ENCODE measurements around the gene SNTA1. TPM values are rescaled to one million over a fixed set of nuclear protein-coding genes. Genes with fewer than 3 reads are reported as not detected.
A peak's percentile ranks its signal among the peaks of the same experiment; 100 is the strongest.

SNTA1 gene
- polyA plus RNA-seq, 1 of the 3 experiments (the other 2 are of a cell fraction): 11.2 TPM

DNA sequence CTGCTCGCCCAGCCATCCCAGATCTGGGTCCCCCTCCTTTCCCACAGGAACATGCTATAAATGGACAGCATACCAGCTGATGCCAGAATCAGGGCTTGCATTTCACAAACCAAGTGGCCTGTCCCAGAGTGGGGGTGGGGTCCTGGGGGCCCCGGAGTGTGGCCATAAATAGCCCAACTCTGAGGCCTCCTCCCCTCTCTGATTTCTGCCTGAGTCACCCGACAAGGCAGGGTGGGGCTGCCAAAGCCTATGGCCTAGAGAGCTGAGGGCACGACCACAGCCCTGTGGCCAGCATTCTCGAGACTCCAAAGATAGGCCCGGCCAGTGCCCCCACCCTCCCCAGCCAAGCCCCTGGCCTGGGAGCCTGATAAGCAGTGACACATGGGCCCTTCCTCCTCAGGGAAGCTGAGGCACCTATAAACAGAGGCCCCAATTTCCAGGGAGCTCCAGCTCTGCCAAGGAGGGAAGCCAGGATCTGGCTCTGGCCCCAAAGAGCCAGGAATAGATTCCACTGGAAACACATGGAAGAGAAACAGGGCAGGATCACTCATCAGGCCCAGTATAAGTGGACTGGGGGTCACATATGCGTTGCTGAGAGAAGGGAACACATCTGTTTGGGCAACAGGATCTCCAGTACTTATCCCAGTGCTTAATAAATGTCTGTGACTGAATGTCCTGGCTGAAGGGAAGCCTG lies 20.3 kb downstream of the SNTA1 start:
- H3K4me1 ChIP-seq (ENCODE audit: control insufficient read depth in 1 of 2, insufficient read depth in 2 of 2, low read depth in 1 of 2, low read length in 1 of 2): peaks cover 0 to 5% of the 10 kb centered on the region in 2 experiments; a peak in 1 of 4 replicates
- H4K20me1 ChIP-seq (ENCODE audit: insufficient read depth): no peaks in the 10 kb centered on the region
- H3K27me3 ChIP-seq (ENCODE audit: insufficient read depth): no peaks in the 10 kb centered on the region
- DNase-seq: no peak
- POLR2A ChIA-PET: no interaction called here
- peak overlapping the region in 1 of 2 experiments; percentile 51; a peak in 1 of 4 replicates for H3K27ac ChIP-seq (ENCODE audit: low read depth in 2 of 2, low read length in 1 of 2)
- peak overlapping the region; percentile 46; the same call in 1 of the 2 replicates for H2AFZ ChIP-seq (ENCODE audit: low read depth)
- H3K36me3 ChIP-seq (replicated peaks in 1 of 2; ENCODE audit: control insufficient read depth in 1 of 2, insufficient read depth in 2 of 2, low read length in 1 of 2): no peaks in the 10 kb centered on the region
- no peaks in the 10 kb centered on the region for H3K9me3 ChIP-seq
- H3K4me3 ChIP-seq (ENCODE audit: low read depth in 2 of 2, low read length in 1 of 2): no peak overlapping the region
- H3K9me2 ChIP-seq: no peaks in the 10 kb centered on the region
- H3K9ac ChIP-seq: peak overlapping the region; percentile 21; the same call in 1 of the 2 replicates
- no peaks in the 10 kb centered on the region for H3K79me2 ChIP-seq (ENCODE audit: insufficient read depth)
- H3K4me2 ChIP-seq: no peak overlapping the region
- CTCF ChIA-PET: interaction anchor here (0.9 kb wide), 1 partner anchor 34 kb away, joined by 3 read pairs; no protein-coding TSS in a partner anchor
- TF ChIP-seq MEF2A (IDR thresholded peaks at IDR 0.05; ENCODE audit: borderline replicate concordance, low read depth): peak; percentile 26; the same call in 1 of the 2 replicates
- TF ChIP-seq, protein P1, sequence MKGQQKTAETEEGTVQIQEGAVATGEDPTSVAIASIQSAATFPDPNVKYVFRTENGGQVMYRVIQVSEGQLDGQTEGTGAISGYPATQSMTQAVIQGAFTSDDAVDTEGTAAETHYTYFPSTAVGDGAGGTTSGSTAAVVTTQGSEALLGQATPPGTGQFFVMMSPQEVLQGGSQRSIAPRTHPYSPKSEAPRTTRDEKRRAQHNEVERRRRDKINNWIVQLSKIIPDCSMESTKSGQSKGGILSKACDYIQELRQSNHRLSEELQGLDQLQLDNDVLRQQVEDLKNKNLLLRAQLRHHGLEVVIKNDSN (IDR thresholded peaks at IDR 0.05; ENCODE audit: borderline replicate concordance, low read depth): no peak
- no peaks in the 10 kb centered on the region for H3F3A ChIP-seq (replicated peaks; ENCODE audit: insufficient read depth)
- 78% methylated on average over 3 of the region's 7 CpGs for WGBS (ENCODE audit: low lambda C conversion rate)

DNA sequence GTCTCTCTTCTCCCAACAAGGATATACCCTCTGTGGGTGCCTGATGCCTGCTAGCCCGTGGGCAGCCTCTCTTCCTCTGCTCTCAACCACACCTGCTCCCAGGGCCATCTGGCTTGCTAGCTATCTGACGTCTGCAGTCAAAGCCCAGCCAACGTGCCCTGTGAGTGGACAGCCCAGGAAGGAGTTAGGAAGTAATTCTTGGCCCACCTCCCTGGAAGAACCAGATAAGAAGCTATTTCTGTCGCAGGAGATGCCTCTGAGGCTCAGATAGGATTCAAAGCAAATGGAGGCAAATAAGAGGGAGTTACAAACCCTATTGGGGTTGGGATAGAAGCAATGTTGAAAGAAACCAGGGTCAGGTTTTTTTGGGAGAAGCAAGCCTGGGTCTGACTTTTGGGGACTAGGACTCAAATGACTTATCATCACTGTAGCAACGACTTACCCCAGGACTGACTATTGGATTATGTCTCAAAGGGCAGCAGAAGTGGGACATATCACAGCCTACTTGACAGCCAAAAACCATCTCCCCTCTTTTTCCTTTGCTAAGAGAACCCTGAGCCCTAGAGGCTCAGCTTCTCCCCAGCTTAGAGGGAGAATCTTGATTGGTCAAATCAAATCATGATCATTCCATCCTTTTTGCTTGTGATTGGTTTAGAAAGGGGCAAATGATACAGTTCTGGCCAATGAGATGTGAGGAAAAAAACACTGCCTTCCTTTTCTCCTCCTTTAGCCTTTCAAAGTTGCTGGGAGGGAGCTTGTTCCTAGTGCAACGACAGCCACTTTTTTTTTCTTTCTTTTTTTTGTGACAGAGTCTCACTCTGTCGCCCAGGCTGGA lies 24.2 kb downstream of the SNTA1 start:
- H3K4me3 ChIP-seq (ENCODE audit: low read depth in 2 of 2, low read length in 1 of 2): no peak overlapping the region
- H3K27me3 ChIP-seq (ENCODE audit: insufficient read depth): no peaks in the 10 kb centered on the region
- TF ChIP-seq NFIC (IDR thresholded peaks at IDR 0.05; ENCODE audit: borderline replicate concordance): no peak
- peak; percentile 34; the same call in 1 of the 2 replicates for TF ChIP-seq MXI1 (IDR thresholded peaks at IDR 0.05; ENCODE audit: low read depth, low read length)
- no peak overlapping the region for H2AFZ ChIP-seq (ENCODE audit: low read depth)
- no peaks in the 10 kb centered on the region for H3K36me3 ChIP-seq (replicated peaks in 1 of 2; ENCODE audit: control insufficient read depth in 1 of 2, insufficient read depth in 2 of 2, low read length in 1 of 2)
- no peaks in the 10 kb centered on the region for H3K9me2 ChIP-seq
- peak; percentile 39 for DNase-seq
- H3K9ac ChIP-seq: no peak overlapping the region
- H3K79me2 ChIP-seq (ENCODE audit: insufficient read depth): no peaks in the 10 kb centered on the region
- H3K4me2 ChIP-seq: no peak overlapping the region
- no peaks in the 10 kb centered on the region for H4K20me1 ChIP-seq (ENCODE audit: insufficient read depth)
- CTCF ChIA-PET: interaction anchor here (1.2 kb wide), 1 partner anchor 248 kb away, joined by 4 read pairs; no protein-coding TSS in a partner anchor
- POLR2A ChIA-PET: no interaction called here
- WGBS (ENCODE audit: low lambda C conversion rate): 49% methylated on average over 7 of the region's 7 CpGs
- H3K27ac ChIP-seq (ENCODE audit: low read depth in 2 of 2, low read length in 1 of 2): peak overlapping the region in 1 of 2 experiments; percentile 7; a peak in 1 of 4 replicates
- H3F3A ChIP-seq (replicated peaks; ENCODE audit: insufficient read depth): no peaks in the 10 kb centered on the region
- peaks cover 0 to 5% of the 10 kb centered on the region in 2 experiments; a peak in 1 of 4 replicates for H3K4me1 ChIP-seq (ENCODE audit: control insufficient read depth in 1 of 2, insufficient read depth in 2 of 2, low read depth in 1 of 2, low read length in 1 of 2)
- no peaks in the 10 kb centered on the region for H3K9me3 ChIP-seq

DNA sequence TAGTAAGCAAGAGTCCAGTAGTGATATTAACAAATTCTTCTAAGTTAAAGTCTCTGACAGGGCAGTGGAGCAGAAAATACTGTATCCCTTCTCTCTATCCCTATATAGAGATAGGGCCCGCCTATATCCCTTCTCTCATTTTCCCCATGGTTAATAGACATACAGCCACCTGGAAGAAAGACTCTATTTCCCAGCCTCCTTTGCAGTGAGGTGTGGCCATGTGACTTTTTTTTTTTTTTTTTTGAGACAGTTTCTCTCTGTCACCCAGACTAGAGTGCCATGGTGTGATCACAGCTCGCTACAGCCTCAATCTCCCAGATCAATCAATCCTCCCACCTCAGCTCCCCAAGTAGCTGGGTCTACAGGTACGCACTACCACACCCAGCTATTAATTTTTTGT lies 25.5 kb downstream of the SNTA1 start:
- Histone ChIP-seq H3K9me3 (no peaks in the 10 kb centered on the region), H3K36me3 (replicated peaks in 1 of 2; ENCODE audit: control insufficient read depth in 1 of 2, insufficient read depth in 2 of 2, low read length in 1 of 2) (no peaks in the 10 kb centered on the region), H3K27me3 (ENCODE audit: insufficient read depth) (no peaks in the 10 kb centered on the region), H4K20me1 (ENCODE audit: insufficient read depth) (no peaks in the 10 kb centered on the region), H3K9ac (no peak overlapping the region), H3K4me1 (ENCODE audit: control insufficient read depth in 1 of 2, insufficient read depth in 2 of 2, low read depth in 1 of 2, low read length in 1 of 2) (peaks cover 0 to 5% of the 10 kb centered on the region in 2 experiments; a peak in 1 of 4 replicates), H3F3A (replicated peaks; ENCODE audit: insufficient read depth) (no peaks in the 10 kb centered on the region), H3K27ac (ENCODE audit: low read depth in 2 of 2, low read length in 1 of 2) (no peak overlapping the region), H3K79me2 (ENCODE audit: insufficient read depth) (no peaks in the 10 kb centered on the region), H3K4me3 (ENCODE audit: low read depth in 2 of 2, low read length in 1 of 2) (no peak overlapping the region), H2AFZ (ENCODE audit: low read depth) (no peak overlapping the region), H3K9me2 (no peaks in the 10 kb centered on the region), H3K4me2 (no peak overlapping the region)
- DNase-seq: no peak
- CTCF ChIA-PET: no interaction called here
- POLR2A ChIA-PET: no interaction called here
- 97% methylated on average over 3 of the region's 3 CpGs for WGBS (ENCODE audit: low lambda C conversion rate)
- TF ChIP-seq, protein P1 (IDR thresholded peaks at IDR 0.05; ENCODE audit: borderline replicate concordance, low read depth): peak; percentile 55
- TF ChIP-seq TCF12 (IDR thresholded peaks at IDR 0.05): no peak
- TF ChIP-seq NRF1 (IDR thresholded peaks at IDR 0.05; ENCODE audit: low read depth, low read length): no peak
- TF ChIP-seq, protein P2, sequence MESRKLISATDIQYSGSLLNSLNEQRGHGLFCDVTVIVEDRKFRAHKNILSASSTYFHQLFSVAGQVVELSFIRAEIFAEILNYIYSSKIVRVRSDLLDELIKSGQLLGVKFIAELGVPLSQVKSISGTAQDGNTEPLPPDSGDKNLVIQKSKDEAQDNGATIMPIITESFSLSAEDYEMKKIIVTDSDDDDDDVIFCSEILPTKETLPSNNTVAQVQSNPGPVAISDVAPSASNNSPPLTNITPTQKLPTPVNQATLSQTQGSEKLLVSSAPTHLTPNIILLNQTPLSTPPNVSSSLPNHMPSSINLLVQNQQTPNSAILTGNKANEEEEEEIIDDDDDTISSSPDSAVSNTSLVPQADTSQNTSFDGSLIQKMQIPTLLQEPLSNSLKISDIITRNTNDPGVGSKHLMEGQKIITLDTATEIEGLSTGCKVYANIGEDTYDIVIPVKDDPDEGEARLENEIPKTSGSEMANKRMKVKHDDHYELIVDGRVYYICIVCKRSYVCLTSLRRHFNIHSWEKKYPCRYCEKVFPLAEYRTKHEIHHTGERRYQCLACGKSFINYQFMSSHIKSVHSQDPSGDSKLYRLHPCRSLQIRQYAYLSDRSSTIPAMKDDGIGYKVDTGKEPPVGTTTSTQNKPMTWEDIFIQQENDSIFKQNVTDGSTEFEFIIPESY (IDR thresholded peaks at IDR 0.05; ENCODE audit: borderline replicate concordance, low read depth): no peak
- no peak for TF ChIP-seq RFX5 (IDR thresholded peaks at IDR 0.05; ENCODE audit: low read length)

Measured in SK-N-SH (cell line).